ENCODE data around the gene NES.

The NES gene

GRCh38 chr1:156707417-156708217 is 30.4 kb upstream of the NES start:
- Histone ChIP-seq H3K4me2 (ENCODE audit: low read depth, low read length) (no peak overlapping the region), H3K27ac (ENCODE audit: low read length) (no peak overlapping the region), H3K9me3 (replicated peaks; ENCODE audit: insufficient read depth, low read length) (no peaks in the 10 kb centered on the region), H3K79me2 (ENCODE audit: low read length) (no peaks in the 10 kb centered on the region), H3K36me3 (replicated peaks; ENCODE audit: insufficient read depth, low read length) (no peaks in the 10 kb centered on the region), H3K4me3 (ENCODE audit: low read length) (no peak overlapping the region), H3K9me2 (replicated peaks; ENCODE audit: insufficient read depth, low read length) (no peaks in the 10 kb centered on the region), H3K27me3 (replicated peaks; ENCODE audit: insufficient read depth, low read length) (peaks cover 56% of the 10 kb centered on the region), H4K20me1 (ENCODE audit: insufficient read depth, low read length) (no peaks in the 10 kb centered on the region), H3F3A (ENCODE audit: insufficient read depth, low read length) (no peaks in the 10 kb centered on the region; the same call in 1 of the 2 replicates), H3K4me1 (ENCODE audit: low read length) (peaks cover 16% of the 10 kb centered on the region), H2AFZ (ENCODE audit: low read length) (no peak overlapping the region), H3K9ac (ENCODE audit: low read length) (no peak overlapping the region)
- TF ChIP-seq CTCF (IDR thresholded peaks at IDR 0.05; ENCODE audit: low read length) (no peak), EZH2phosphoT487 (IDR thresholded peaks at IDR 0.05; ENCODE audit: low read length) (no peak), EZH2 (optimal IDR thresholded peaks at IDR 0.05; ENCODE audit: low read depth, low read length) (no peak)
- no peak for DNase-seq

- DNase-seq = no peak
- peak overlapping the region; percentile 96 for H3K4me2 ChIP-seq (ENCODE audit: low read depth, low read length)
- H4K20me1 ChIP-seq (ENCODE audit: insufficient read depth, low read length) = no peaks in the 10 kb centered on the region
- no peaks in the 10 kb centered on the region for H3K9me3 ChIP-seq (replicated peaks; ENCODE audit: insufficient read depth, low read length)
- no peaks in the 10 kb centered on the region for H3K79me2 ChIP-seq (ENCODE audit: low read length)
- H3K27me3 ChIP-seq (replicated peaks; ENCODE audit: insufficient read depth, low read length) = peaks cover 56% of the 10 kb centered on the region
- no peaks in the 10 kb centered on the region; the same call in 1 of the 2 replicates for H3F3A ChIP-seq (ENCODE audit: insufficient read depth, low read length)
- H3K9me2 ChIP-seq (replicated peaks; ENCODE audit: insufficient read depth, low read length) = no peaks in the 10 kb centered on the region
- H3K9ac ChIP-seq (ENCODE audit: low read length) = no peak overlapping the region
- H3K36me3 ChIP-seq (replicated peaks; ENCODE audit: insufficient read depth, low read length) = no peaks in the 10 kb centered on the region
- H3K4me1 ChIP-seq (ENCODE audit: low read length) = peaks cover 16% of the 10 kb centered on the region
- TF ChIP-seq EZH2phosphoT487 (IDR thresholded peaks at IDR 0.05; ENCODE audit: low read length) = no peak
- peak overlapping the region; percentile 59 for H2AFZ ChIP-seq (ENCODE audit: low read length)
- no peak overlapping the region for H3K27ac ChIP-seq (ENCODE audit: low read length)
- peak overlapping the region; percentile 54 for H3K4me3 ChIP-seq (ENCODE audit: low read length)
Observed at GRCh38 chr1:156706657-156707416, 29.6 kb upstream of the NES start.

- Histone ChIP-seq H3K4me1 (ENCODE audit: low read length) (peaks cover 16% of the 10 kb centered on the region), H3K9me2 (replicated peaks; ENCODE audit: insufficient read depth, low read length) (no peaks in the 10 kb centered on the region), H4K20me1 (ENCODE audit: insufficient read depth, low read length) (no peaks in the 10 kb centered on the region), H3K27me3 (replicated peaks; ENCODE audit: insufficient read depth, low read length) (peaks cover 63% of the 10 kb centered on the region), H3K4me3 (ENCODE audit: low read length) (peak overlapping the region; percentile 54), H3K9ac (ENCODE audit: low read length) (no peak overlapping the region; the same call in 1 of the 2 replicates), H3F3A (ENCODE audit: insufficient read depth, low read length) (no peaks in the 10 kb centered on the region; the same call in 1 of the 2 replicates), H2AFZ (ENCODE audit: low read length) (peak overlapping the region; percentile 60), H3K27ac (ENCODE audit: low read length) (no peak overlapping the region), H3K36me3 (replicated peaks; ENCODE audit: insufficient read depth, low read length) (no peaks in the 10 kb centered on the region), H3K79me2 (ENCODE audit: low read length) (no peaks in the 10 kb centered on the region), H3K4me2 (ENCODE audit: low read depth, low read length) (peak overlapping the region; percentile 96), H3K9me3 (replicated peaks; ENCODE audit: insufficient read depth, low read length) (no peaks in the 10 kb centered on the region)
- peak; percentile 39 for DNase-seq
- TF ChIP-seq CTCF (IDR thresholded peaks at IDR 0.05; ENCODE audit: low read length) = peak; percentile 97
- TF ChIP-seq EZH2phosphoT487 (IDR thresholded peaks at IDR 0.05; ENCODE audit: low read length) = no peak
Observed at GRCh38 chr1:156705918-156706656, 28.9 kb upstream of the NES start.

All from MM.1S (cell line).